Kidney epithelial cell (primary cell): ENCODE results near the gene TBL3. TPM values are rescaled to one million over a fixed set of nuclear protein-coding genes. Genes with fewer than 3 reads are reported as not detected.
A peak's percentile ranks its signal among the peaks of the same experiment; 100 is the strongest.

ENCODE experiments used
- DNase-seq: peaks from one replicate; pipeline ENCODE4 v3.0.0-alpha.2; 2010; ENCODE audit warnings: low read depth
- H3K27me3 ChIP-seq: 2 replicates; pipeline ENCODE4 v1.6.0; 2011; ENCODE audit warnings: low read length; ENCODE audit not compliant: control insufficient read depth, insufficient read depth
- H3K36me3 ChIP-seq: 2 replicates; pipeline ENCODE4 v1.5.1; 2011; ENCODE audit warnings: low read length; ENCODE audit not compliant: control insufficient read depth, insufficient read depth
- H3K4me3 ChIP-seq: 2 replicates; pipeline ENCODE4 v1.5.1; 2011; ENCODE audit warnings: low read depth, mild to moderate bottlenecking, control low read depth, low read length
- CTCF ChIP-seq: IDR thresholded peaks from 2 replicates; pipeline ENCODE4 v1.5.1; 2011; ENCODE audit warnings: mild to moderate bottlenecking, moderate library complexity, low read length, control low read depth, inconsistent platforms; ENCODE audit not compliant: insufficient read depth, poor library complexity, severe bottlenecking
- total RNA-seq: library from RNA; depleted of rRNA; stranded (reverse); fragments of >200 nt; gene quantifications from 2 replicates; pipeline ENCODE4 v1.2.3, GENCODE V29; 2015

TBL3 gene
- total RNA-seq, 1 donor from 2014 or later = 70.3 TPM

GRCh38 chr16:2004795-2005517, 33.1 kb downstream of the TBL3 start:
- H3K36me3 ChIP-seq = peaks cover 3% of the 10 kb centered on the region
- no peak overlapping the region for H3K4me3 ChIP-seq
- DNase-seq = no peak
- TF ChIP-seq CTCF = no peak
- H3K27me3 ChIP-seq = no peaks in the 10 kb centered on the region

GRCh38 chr16:2005646-2006045, 33.8 kb downstream of the TBL3 start:
- DNase-seq = no peak
- Histone ChIP-seq H3K36me3 (peaks cover 3% of the 10 kb centered on the region), H3K4me3 (no peak overlapping the region), H3K27me3 (no peaks in the 10 kb centered on the region)
- peak; percentile 7 for TF ChIP-seq CTCF

- H3K36me3 ChIP-seq = peaks cover 3% of the 10 kb centered on the region
- DNase-seq = no peak
- no peak overlapping the region for H3K4me3 ChIP-seq
- no peak for TF ChIP-seq CTCF
- H3K27me3 ChIP-seq = no peaks in the 10 kb centered on the region
Observed at GRCh38 chr16:2006317-2006716, 34.5 kb downstream of the TBL3 start.

GRCh38 chr16:2007081-2007836, 35.4 kb downstream of the TBL3 start:
- no peak for DNase-seq
- TF ChIP-seq CTCF = no peak
- H3K27me3 ChIP-seq = no peaks in the 10 kb centered on the region
- H3K36me3 ChIP-seq = peaks cover 1% of the 10 kb centered on the region
- H3K4me3 ChIP-seq = no peak overlapping the region

- DNase-seq = no peak
- Histone ChIP-seq H3K4me3 (peak overlapping the region; percentile 74), H3K36me3 (peaks cover 1% of the 10 kb centered on the region), H3K27me3 (no peaks in the 10 kb centered on the region)
- TF ChIP-seq CTCF = no peak
Observed at GRCh38 chr16:2008009-2008526, 36.2 kb downstream of the TBL3 start.
